Measurements from ENCODE around the gene SLX4.

Gene SLX4

GRCh38 chr16:3580251-3580651 is 31.2 kb downstream of the SLX4 start:
- no peak for DNase-seq

DNA sequence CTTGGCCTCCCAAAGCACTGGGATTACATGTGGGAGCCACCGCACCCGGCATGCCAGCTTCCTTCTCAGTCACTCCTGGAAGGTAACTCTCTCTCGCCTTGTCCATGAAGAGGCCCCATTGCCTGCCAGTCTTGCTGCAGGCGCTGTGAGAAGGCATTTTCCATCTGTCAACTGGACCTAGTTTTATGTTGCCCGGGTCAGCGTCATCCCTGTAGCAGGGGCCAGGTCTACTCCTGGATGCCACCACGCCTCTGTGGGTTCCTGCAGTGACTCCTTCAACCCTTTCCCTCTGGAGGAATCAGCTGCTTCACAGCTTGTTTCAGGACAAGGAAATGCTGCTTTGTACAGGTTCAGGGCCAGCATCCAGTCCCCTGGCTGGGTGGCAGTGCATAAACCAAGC is 31.6 kb downstream of the SLX4 start:
- DNase-seq: no peak

- DNase-seq: no peak
Measured at GRCh38 chr16:3578610-3579551, 32.5 kb downstream of the SLX4 start.

DNA sequence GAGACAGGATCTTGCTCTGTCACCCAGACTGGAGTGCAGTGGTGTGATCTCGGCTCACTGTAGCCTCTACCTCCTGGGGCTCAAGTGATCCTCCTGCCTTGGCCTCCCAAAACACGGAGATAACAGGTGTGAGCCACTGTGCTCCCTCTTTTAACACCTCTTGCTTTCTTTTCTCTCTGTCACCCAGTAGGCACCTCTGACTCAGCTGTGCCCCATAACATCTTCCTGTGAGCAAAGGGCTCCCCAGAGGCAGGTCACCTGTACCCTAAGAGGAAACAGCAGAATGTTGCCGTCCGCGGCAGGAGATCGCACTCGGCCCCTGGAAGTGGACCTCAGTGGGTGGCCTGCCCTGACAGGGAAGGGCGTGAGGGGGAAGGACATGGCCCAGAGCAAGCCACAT is 33.3 kb downstream of the SLX4 start:
- no peak for DNase-seq

DNA sequence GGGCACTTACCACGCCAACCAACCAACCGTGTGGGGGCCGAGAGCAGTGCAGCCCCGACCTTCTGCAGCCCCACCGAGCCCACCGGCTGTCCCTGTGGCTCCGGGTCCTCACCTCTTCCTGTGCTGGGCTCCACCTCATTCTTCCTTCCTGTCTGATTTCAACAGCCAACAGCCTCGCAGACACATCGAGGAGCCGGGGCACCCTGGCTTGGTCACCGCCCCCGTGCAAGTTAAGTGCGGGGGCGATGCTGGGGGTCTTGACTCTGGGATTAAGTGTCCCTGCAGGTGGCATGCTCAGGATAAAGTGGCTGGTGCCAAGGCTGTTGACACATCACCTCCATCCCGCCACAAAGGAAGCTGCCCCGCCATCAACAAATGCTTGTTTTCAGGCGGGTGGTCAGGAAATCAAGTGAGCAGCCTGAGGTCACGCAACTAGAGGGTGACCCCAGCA is 34.1 kb downstream of the SLX4 start, which contains the start of gene NLRC3:
TSS of gene NLRC3 (minus strand) at position 102 of the 451 bp plus-strand sequence. CDS start 12,367 bp downstream, outside the sequence.
- no peak for DNase-seq

DNA sequence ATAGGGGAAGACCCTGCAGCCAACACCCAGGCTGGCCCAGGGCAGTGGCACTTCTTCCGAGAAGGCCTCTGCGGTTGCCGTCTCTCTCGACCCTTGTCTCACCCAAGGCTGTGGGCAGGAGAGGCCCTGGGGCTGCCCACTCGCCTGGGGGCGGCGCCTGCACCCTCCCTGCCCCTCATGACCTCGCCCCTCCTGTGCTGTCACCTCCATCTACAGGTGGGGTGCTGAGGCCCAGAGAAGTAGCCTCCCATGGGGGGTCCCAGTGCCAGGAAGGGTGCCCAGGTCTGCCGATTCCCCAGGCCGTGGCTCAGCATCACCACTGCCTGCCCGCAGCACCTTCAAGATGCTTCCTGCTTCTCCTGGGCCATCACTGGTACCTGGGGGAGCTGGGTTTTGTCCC is 35.2 kb downstream of the SLX4 start:
- no peak for DNase-seq

DNA sequence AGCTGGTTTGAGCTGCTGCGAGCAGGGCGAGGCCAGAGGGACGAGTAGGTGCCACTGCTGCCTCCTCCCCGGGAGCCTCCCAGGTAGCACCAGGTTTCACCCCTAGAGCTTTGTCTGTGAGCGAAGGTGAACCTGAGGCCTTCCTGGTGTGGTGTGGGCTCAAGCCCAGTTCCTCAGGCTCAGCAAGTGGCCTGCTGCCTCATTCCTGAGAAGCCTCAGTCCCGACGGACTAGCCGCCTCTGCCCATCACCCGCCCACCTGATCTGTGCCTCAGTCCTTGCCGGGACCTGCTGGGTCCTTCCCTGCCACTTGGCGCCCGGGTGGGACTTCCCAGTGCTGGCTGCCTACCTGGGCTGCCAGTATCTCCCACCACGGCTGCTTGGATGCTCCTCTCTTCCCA is 35.9 kb downstream of the SLX4 start:
- no peak for DNase-seq

- no peak for DNase-seq
Measured at GRCh38 chr16:3574195-3574594, 37.2 kb downstream of the SLX4 start.

GRCh38 chr16:3573146-3573815 is 38.1 kb downstream of the SLX4 start:
- no peak for DNase-seq

GRCh38 chr16:3570420-3571062 is 40.9 kb downstream of the SLX4 start:
- DNase-seq: no peak

- DNase-seq: no peak
Measured at GRCh38 chr16:3569851-3570250, 41.6 kb downstream of the SLX4 start.

DNA sequence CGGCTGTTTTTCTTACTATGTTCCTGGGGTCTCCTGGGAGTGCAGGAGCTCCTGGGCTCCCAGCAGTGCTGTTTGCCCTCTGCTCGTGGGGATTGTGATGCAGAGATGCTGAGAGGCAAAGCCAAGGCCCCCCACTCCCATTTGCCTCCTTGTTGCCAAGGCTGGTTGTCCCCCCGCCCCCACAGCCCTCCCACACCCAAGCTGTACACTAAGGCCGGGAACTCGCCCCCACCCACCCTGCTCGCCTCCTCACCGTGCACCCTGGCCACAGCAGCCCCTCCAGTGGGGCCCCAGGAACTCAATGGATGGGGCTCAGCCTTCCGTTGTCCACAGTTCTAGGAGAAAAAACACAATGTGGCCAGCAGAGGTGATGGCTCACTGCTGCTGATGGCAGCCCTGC is 44.4 kb downstream of the SLX4 start:
- DNase-seq: no peak

DNA sequence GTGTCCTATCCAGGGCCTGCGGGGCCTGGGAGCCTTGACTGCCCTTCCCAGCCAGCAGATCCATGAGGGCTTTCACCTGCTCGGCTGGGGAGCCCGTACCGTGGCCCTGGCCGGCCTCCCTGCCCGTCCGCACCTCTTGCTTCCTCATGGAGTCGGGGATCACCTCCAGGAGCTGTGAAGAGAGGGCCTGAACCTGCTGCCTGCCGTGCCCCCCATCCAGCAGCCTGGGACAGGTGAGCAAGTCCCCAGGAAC is 46.6 kb downstream of the SLX4 start:
- no peak for DNase-seq

DNA sequence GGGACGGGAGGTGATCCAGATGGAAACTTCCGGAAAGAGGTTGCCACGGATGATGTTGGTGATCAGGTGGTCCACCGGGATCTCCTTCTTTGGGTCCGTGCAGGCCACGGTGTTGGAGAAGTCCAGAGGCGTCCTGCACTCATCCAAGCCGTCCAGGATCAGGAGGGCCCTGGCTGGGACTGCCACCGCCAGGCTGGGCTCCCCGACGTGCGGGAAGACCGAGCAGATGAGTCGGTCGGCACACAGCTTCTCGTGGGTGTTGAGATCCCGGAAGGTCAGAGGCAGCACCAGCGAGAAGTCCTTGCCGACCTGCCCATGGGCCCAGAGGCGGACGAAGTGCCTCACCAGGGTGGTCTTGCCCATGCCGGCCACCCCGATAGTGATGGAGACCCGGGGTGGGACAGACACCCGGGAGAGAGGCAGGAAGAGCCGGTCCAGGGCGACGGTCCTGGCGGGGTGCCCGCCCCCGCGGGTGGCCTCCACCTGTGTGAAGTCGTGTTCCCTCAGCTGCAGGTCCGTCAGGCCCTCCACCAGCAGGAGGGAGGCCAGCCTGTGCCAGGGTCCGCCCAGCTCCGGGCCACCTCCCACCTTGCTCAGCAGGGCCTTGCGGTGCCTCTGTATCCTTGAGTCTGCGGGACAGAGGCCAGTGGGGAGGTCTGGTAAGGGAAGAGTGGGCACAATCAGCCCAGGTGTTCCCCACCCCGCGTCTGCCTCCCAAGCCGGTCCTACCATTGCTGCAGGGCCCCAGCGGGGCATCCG is 47.1 kb downstream of the SLX4 start:
- DNase-seq: no peak

DNA sequence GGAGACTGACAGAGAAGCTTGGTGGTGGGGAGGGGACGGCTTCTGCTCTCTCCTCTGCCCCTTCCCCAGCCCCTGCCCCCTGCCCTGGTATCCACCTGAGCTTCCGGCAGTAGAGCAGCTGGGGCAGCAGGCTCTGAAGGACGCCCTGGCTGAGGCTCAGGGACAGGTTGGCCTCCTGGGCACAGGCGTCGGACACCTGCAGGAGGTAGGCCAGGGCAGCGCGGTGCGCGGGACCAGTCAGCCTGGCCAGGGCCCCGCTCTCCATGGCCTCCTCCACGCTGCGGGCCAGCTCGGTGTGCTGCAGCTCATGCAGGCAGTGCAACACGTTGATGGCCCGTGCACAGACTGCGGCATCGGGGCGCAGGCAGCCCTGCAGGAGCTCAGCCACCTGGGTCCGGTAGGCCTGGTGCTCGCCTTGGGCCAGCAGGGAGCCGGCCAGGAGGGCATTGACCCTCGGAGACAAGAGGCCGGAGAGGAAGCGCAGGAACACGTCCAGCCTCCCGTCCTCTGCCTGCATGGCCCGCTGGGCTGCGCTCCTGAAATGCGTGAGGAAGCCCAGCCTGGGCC is 48.4 kb downstream of the SLX4 start:
- DNase-seq: no peak

- no peak for DNase-seq
Measured at GRCh38 chr16:3561626-3562025, 49.8 kb downstream of the SLX4 start.

DNA sequence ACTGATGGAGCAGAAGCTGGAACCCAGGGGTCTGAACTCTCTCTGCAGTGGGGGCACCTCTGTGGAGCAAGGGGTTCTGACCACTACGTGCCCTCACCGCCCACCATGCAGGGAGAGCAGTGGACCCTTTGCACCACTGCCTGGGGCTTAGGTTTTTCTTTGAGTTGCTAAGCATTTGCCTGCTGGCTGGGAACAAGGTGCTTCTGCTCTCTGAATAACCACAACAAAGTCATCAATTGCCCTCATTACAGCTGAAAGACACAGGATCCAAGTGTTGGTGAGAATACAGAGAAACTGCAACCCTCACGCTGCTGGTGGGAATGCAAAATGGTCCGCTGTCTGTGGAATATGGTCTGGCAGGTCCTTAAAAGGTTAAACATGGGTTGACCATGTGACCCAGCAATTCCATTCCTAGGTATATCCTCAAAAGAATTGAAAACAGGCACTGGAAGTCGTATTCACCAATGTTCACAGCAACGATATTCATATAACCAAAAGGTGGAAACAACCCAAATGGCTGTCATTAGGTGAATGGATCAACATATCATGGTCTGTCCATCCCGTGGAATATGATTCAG is 57.0 kb downstream of the SLX4 start:
- no peak for DNase-seq

DNA sequence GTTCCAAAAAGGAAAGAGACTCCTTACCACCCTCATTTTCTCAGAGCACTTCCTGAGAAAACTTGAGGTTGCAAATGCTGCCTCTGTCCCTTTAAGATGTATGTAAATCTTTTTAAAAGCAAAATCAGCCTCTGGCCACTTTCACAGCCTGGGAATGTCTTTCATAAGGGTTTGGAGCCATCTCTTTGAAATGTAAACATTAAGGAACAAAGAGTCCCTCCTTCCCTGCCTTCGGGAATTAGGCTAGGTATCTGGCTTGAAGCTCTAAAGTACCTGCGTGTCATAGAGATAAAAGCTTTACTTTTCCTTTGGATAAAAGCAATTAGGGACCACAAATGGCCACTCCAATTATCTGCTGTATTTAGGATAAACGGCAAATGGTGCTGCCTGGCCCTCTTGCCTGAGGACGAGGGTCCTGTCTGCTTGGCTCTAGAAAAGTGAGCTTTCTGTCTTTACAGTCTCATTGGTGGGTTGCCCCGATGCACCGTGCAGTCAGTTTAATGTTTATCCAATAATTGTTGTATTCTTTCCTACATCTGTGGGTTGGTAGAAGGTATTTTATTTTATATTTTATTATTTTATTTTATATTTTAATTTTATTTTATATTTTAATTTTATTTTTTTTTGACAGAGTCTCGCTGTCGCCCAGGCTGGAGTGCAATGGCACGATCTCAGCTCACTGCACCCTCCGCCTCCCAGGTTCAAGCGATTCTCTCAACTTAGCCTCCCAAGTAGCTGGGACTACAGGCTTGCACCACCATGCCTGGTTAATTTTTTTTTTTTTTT is 58.1 kb downstream of the SLX4 start:
- DNase-seq: no peak

GRCh38 chr16:3550851-3551847 is 60.3 kb downstream of the SLX4 start:
- no peak for DNase-seq

- DNase-seq: no peak
Measured at GRCh38 chr16:3549906-3550305, 61.5 kb downstream of the SLX4 start.
